Heart right ventricle (tissue), 16 donors: ENCODE data around the gene ALX4. TPM values are rescaled to one million over a fixed set of nuclear protein-coding genes. Genes with fewer than 3 reads are reported as not detected.

Experiments used
- ATAC-seq, 8 donors: fragments of 200-7000 bp; cut with Tn5 transposase; one replicate each; pipeline ENCODE4 v1.9.1; 2020; ENCODE audit warnings: mild to moderate bottlenecking in 8 of 8, moderate library complexity in 8 of 8, moderate number of reproducible peaks in 1 of 8
- DNase-seq, 2 donors: peaks; one replicate each; pipeline ENCODE4 v3.0.0-alpha.2; 2020
- H3K27ac ChIP-seq, 10 donors: fragments of 200-600 bp; sonication (generic) in 2 of 10; one replicate each; pipeline versions ENCODE4 v1.5.0 to v1.8.0; 2020 to 2022; ENCODE audit warnings: mild to moderate bottlenecking in 3 of 10
- H3K27me3 ChIP-seq, 7 donors: fragments of 200-600 bp; one replicate each; pipeline ENCODE4 v1.8.0; 2021 to 2022; ENCODE audit warnings: mild to moderate bottlenecking in 2 of 7
- H3K36me3 ChIP-seq, 9 donors: fragments of 200-600 bp; sonication (generic) in 1 of 9; one replicate each; pipeline versions ENCODE4 v1.5.0 to v1.8.0; 2020 to 2022; ENCODE audit warnings: mild to moderate bottlenecking in 2 of 9
- H3K4me1 ChIP-seq, 9 donors: fragments of 200-600 bp; sonication (generic) in 1 of 9; one replicate each; pipeline versions ENCODE4 v1.5.0 to v1.8.0; 2020 to 2022; ENCODE audit warnings: mild to moderate bottlenecking in 4 of 9
- H3K4me3 ChIP-seq, 10 donors: fragments of 200-600 bp; sonication (generic) in 2 of 10; one replicate each; pipeline versions ENCODE4 v1.5.0 to v1.8.0; 2020 to 2022; ENCODE audit warnings: mild to moderate bottlenecking in 7 of 10, moderate library complexity in 2 of 10
- H3K9me3 ChIP-seq, 11 donors: fragments of 200-600 bp in 10 of 11; sonication (generic) in 2 of 11; one replicate each; pipeline versions ENCODE4 v1.5.0 to v1.8.0; 2013 to 2022; ENCODE audit warnings: mild to moderate bottlenecking in 2 of 11, control low read depth in 1 of 11, moderate library complexity in 1 of 11
- CTCF ChIP-seq, 9 donors: fragments of 200-600 bp; sonication (generic) in 2 of 9; IDR thresholded peaks; one replicate each; pipeline versions ENCODE4 v1.5.0 to v1.8.0; 2021 to 2022; ENCODE audit warnings: antibody characterized with exemption in 9 of 9, mild to moderate bottlenecking in 5 of 9, moderate library complexity in 1 of 9
- WGBS, 2 donors: extraction: QIAGEN DNeasy Blood & Tissue Kit; methylation state at CpG; one replicate each; pipeline ENCODE4 v1.1.7; 2013; ENCODE audit warnings: inconsistent platforms in 1 of 2; 5-methylcytosine and 5-hydroxymethylcytosine counted together
- intact Hi-C, 10 donors: fragments of 100-400 bp; cut with DNase I; formaldehyde crosslinking; loops; one replicate each; pipeline versions ENCODE4 v1.11.1 to v1.14.2; 2022
- polyA plus RNA-seq, 2 donors: library from polyadenylated mRNA; stranded (reverse); fragments of 200-250 nt; gene quantifications; one replicate each; pipeline ENCODE4 v1.2.3, GENCODE V29; 2013
- total RNA-seq, 10 donors: library from RNA; stranded (reverse); fragmentation: NEBNext Ultra II Directional in 3 of 10; extraction: Animal tissue kit (Norgen Biotek cat#: 25700) in 3 of 10; gene quantifications; one replicate each; pipeline versions ENCODE4 v1.2.1 to v1.2.4, GENCODE V29; 2021 to 2023
- donor health status: Arrhythmogenic right ventricular cardiomyopathy.
- donor health status: ischemic (EF 13 %, LVEDD 7.1; RV severe dilation, severe dysfunction).
- donor health status: healthy with polysubstance abuse.
- donor health status: DM: no; HTN: yes; CAD: no.
- donor health status: DM: no; HTN: no; CAD: no.
- donor health status: ischemic (EF 25% LVEDD 6.9; RV normal size, moderate dysfunction).
- donor health status: ischemic (EF 25% LVEDD 5.7; RV mildly dilated, moderate dysfunction).
- donor health status: healthy.
- donor health status: DM: yes; HTN: yes; CAD: no.
- donor health status: Ischemic cardiomyopathy.
- donor health status: ischemic (EF 35%, LVEDD 5.7; RV mildly dilated, moderate dysfunction).
- donor health status: nonischemic (EF 11% LVEDD 7.7; RV severe dilation, severe dysfunction).
- donor health status: DM: yes; HTN: yes; CAD: no.
- donor health status: PGD.
- donor health status: ischemic (EF 29% LVEDD 5.4; RV normal size, mild dysfunction).
- donor health status: nonischemic (EF 23%, LVEDD 6.1; RV moderate dilation, normal function).

The ALX4 gene
- total and polyA plus RNA-seq, 12 donors = 0.01 to 0.07 (median 0.06) TPM; not detected in 5

GRCh38 chr11:44282620-44283019 is 27.3 kb downstream of the ALX4 start:
- intact Hi-C loops = loop anchor here in 7 of 10 donors (5.0 to 10.0 kb wide), 4 partner anchors 148 to 330 kb away; no protein-coding TSS in a partner anchor
- TF ChIP-seq CTCF (IDR thresholded peaks at IDR 0.05) = no peak
- peaks cover 0 to 4% (median 0%) of the 10 kb centered on the region in 7 donors for H3K27me3 ChIP-seq
- DNase-seq (no peak), ATAC-seq (no peak)
- 93 to 96% methylated on average over 5 of the region's 5 CpGs for WGBS, 2 donors
- H3K36me3 ChIP-seq = no peaks in the 10 kb centered on the region
- H3K4me3 ChIP-seq = no peak overlapping the region
- no peaks in the 10 kb centered on the region for H3K9me3 ChIP-seq
- H3K27ac ChIP-seq = no peak overlapping the region
- H3K4me1 ChIP-seq = peaks cover 0 to 3% (median 0%) of the 10 kb centered on the region in 9 donors

- Histone ChIP-seq H3K9me3 (no peaks in the 10 kb centered on the region), H3K27me3 (no peaks in the 10 kb centered on the region), H3K4me3 (no peak overlapping the region), H3K27ac (no peak overlapping the region), H3K4me1 (peaks cover 0 to 2% (median 0%) of the 10 kb centered on the region in 9 donors), H3K36me3 (no peaks in the 10 kb centered on the region)
- ATAC-seq (no peak), DNase-seq (no peak)
- 96 to 97% methylated on average over 9 of the region's 9 CpGs for WGBS, 2 donors
- no peak for TF ChIP-seq CTCF (IDR thresholded peaks at IDR 0.05)
- intact Hi-C loops = loop anchor here in 7 of 10 donors (5.0 to 10.0 kb wide), 4 partner anchors 146 to 331 kb away; no protein-coding TSS in a partner anchor
Observed at GRCh38 chr11:44281151-44281550, 28.8 kb downstream of the ALX4 start.

- no peaks in the 10 kb centered on the region for H3K36me3 ChIP-seq
- H3K9me3 ChIP-seq = no peaks in the 10 kb centered on the region
- TF ChIP-seq CTCF (IDR thresholded peaks at IDR 0.05) = no peak
- H3K4me3 ChIP-seq = no peak overlapping the region
- DNase-seq (no peak), ATAC-seq (peak in 1 of 8 donors; percentile 35)
- intact Hi-C loops = loop anchor here in 7 of 10 donors (5.0 to 10.0 kb wide), 4 partner anchors 145 to 332 kb away; no protein-coding TSS in a partner anchor
- H3K4me1 ChIP-seq = no peaks in the 10 kb centered on the region
- WGBS, 2 donors = 91% methylated on average over 7 of the region's 7 CpGs
- H3K27ac ChIP-seq = no peak overlapping the region
- H3K27me3 ChIP-seq = no peaks in the 10 kb centered on the region
Observed at GRCh38 chr11:44280257-44280656, 29.7 kb downstream of the ALX4 start.

- TF ChIP-seq CTCF (IDR thresholded peaks at IDR 0.05) = no peak
- Histone ChIP-seq H3K4me1 (no peaks in the 10 kb centered on the region), H3K36me3 (no peaks in the 10 kb centered on the region), H3K27ac (no peak overlapping the region), H3K27me3 (no peaks in the 10 kb centered on the region), H3K9me3 (no peaks in the 10 kb centered on the region), H3K4me3 (no peak overlapping the region)
- intact Hi-C loops = no loop called here
- ATAC-seq (no peak), DNase-seq (no peak)
- WGBS, 2 donors = 84 to 85% methylated on average over 6 of the region's 6 CpGs
Observed at GRCh38 chr11:44279483-44279882, 30.5 kb downstream of the ALX4 start.
